ENCODE measurements around the gene MSI2. TPM values are rescaled to one million over a fixed set of nuclear protein-coding genes. Genes with fewer than 3 reads are reported as not detected.

The MSI2 gene
- total and polyA plus RNA-seq, 2 donors (not counting 3 experiments of a cell fraction or from before 2014, with no cell fraction given): 20.9 to 59.3 TPM

- FAIRE-seq (no peak), DNase-seq (ENCODE audit: low read depth, low spot score) (no peak)
- Histone ChIP-seq H4K20me1 (replicated peaks; ENCODE audit: control insufficient read depth, extremely low read depth, insufficient read depth, low read length) (no peaks in the 10 kb centered on the region), H3K4me1 (ENCODE audit: control insufficient read depth, extremely low read depth, insufficient read depth, low read length) (no peaks in the 10 kb centered on the region), H3K79me2 (ENCODE audit: control insufficient read depth, insufficient read depth, low read length) (no peaks in the 10 kb centered on the region), H3K9me3 (replicated peaks; ENCODE audit: control insufficient read depth, insufficient read depth, low read length) (no peaks in the 10 kb centered on the region), H3K36me3 (ENCODE audit: control insufficient read depth in 2 of 2, extremely low read depth in 1 of 2, insufficient read depth in 2 of 2, low read length in 2 of 2) (no peaks in the 10 kb centered on the region), H2AFZ (ENCODE audit: low read depth, low read length) (no peak overlapping the region), H3K9ac (replicated peaks; ENCODE audit: extremely low read depth, insufficient read depth, low read length) (no peak overlapping the region), H3K4me2 (ENCODE audit: insufficient read depth, low read length) (no peak overlapping the region), H3K9me1 (replicated peaks; ENCODE audit: control insufficient read depth, extremely low read depth, insufficient read depth, low read length) (no peaks in the 10 kb centered on the region), H3K27me3 (ENCODE audit: control insufficient read depth in 2 of 2, insufficient read depth in 2 of 2, low read length in 2 of 2) (no peaks in the 10 kb centered on the region), H3K4me3 (replicated peaks in 1 of 3; ENCODE audit: insufficient read depth in 1 of 3, low read depth in 1 of 3, low read length in 3 of 3) (no peak overlapping the region), H3K27ac (ENCODE audit: insufficient read depth, low read depth, low read length) (no peak overlapping the region)
- TF ChIP-seq MYC (IDR thresholded peaks at IDR 0.05; ENCODE audit: low read depth, low read length) (no peak), POLR2AphosphoS5 (IDR thresholded peaks at IDR 0.05; ENCODE audit: insufficient read depth, low read depth, low read length) (no peak), CTCF (IDR thresholded peaks at IDR 0.05; ENCODE audit: extremely low read depth in 1 of 2, insufficient read depth in 1 of 2, low read depth in 1 of 2, low read length in 2 of 2) (no peak)
- intact Hi-C loops (cut with micrococcal nuclease): loop anchor here (1.0 kb wide), 1 partner anchor 162 kb away; no protein-coding TSS in a partner anchor
- BruUV-seq (replicated peaks): no TSS peak
- CTCF ChIA-PET: interaction anchor here (1.2 to 11.1 kb wide), 2 partner anchors 16 to 161 kb away, joined by 4 to 74 read pairs; no protein-coding TSS in a partner anchor
- POLR2A ChIA-PET: no interaction called here
- dilution Hi-C loops (cut with MboI; ENCODE audit: extremely low pct_ligation_motif_present, low sequenced_read_pairs): no loop called here
Measured at GRCh38 chr17:57404795-57405490, 148.6 kb downstream of the MSI2 start.

- Histone ChIP-seq H3K4me2 (ENCODE audit: insufficient read depth, low read length) (no peak overlapping the region), H3K79me2 (ENCODE audit: control insufficient read depth, insufficient read depth, low read length) (no peaks in the 10 kb centered on the region), H3K4me3 (replicated peaks in 1 of 3; ENCODE audit: insufficient read depth in 1 of 3, low read depth in 1 of 3, low read length in 3 of 3) (no peak overlapping the region), H2AFZ (ENCODE audit: low read depth, low read length) (no peak overlapping the region), H3K36me3 (ENCODE audit: control insufficient read depth in 2 of 2, extremely low read depth in 1 of 2, insufficient read depth in 2 of 2, low read length in 2 of 2) (no peaks in the 10 kb centered on the region), H3K9ac (replicated peaks; ENCODE audit: extremely low read depth, insufficient read depth, low read length) (no peak overlapping the region), H3K9me3 (replicated peaks; ENCODE audit: control insufficient read depth, insufficient read depth, low read length) (no peaks in the 10 kb centered on the region), H4K20me1 (replicated peaks; ENCODE audit: control insufficient read depth, extremely low read depth, insufficient read depth, low read length) (no peaks in the 10 kb centered on the region), H3K27ac (ENCODE audit: insufficient read depth, low read depth, low read length) (no peak overlapping the region), H3K9me1 (replicated peaks; ENCODE audit: control insufficient read depth, extremely low read depth, insufficient read depth, low read length) (no peaks in the 10 kb centered on the region), H3K4me1 (ENCODE audit: control insufficient read depth, extremely low read depth, insufficient read depth, low read length) (no peaks in the 10 kb centered on the region), H3K27me3 (ENCODE audit: control insufficient read depth in 2 of 2, insufficient read depth in 2 of 2, low read length in 2 of 2) (no peaks in the 10 kb centered on the region)
- dilution Hi-C loops (cut with MboI; ENCODE audit: extremely low pct_ligation_motif_present, low sequenced_read_pairs): no loop called here
- FAIRE-seq (no peak), DNase-seq (ENCODE audit: low read depth, low spot score) (no peak)
- BruUV-seq (replicated peaks): no TSS peak
- intact Hi-C loops (cut with micrococcal nuclease): no loop called here
- ChIA-PET CTCF (interaction anchor here (1.2 to 11.1 kb wide), 2 partner anchors 15 to 162 kb away, joined by 4 to 74 read pairs; no protein-coding TSS in a partner anchor), POLR2A (no interaction called here)
- no peak for TF ChIP-seq CTCF (IDR thresholded peaks at IDR 0.05; ENCODE audit: extremely low read depth in 1 of 2, insufficient read depth in 1 of 2, low read depth in 1 of 2, low read length in 2 of 2)
- TF ChIP-seq EZH2 (IDR thresholded peaks at IDR 0.05; ENCODE audit: borderline replicate concordance, low read depth, low read length, severe bottlenecking): no peak
Measured at GRCh38 chr17:57405491-57406072, 149.3 kb downstream of the MSI2 start.

Measured in endothelial cell of umbilical vein (primary cell).